Tibial artery (tissue), 4 donors: ENCODE results near the gene FNDC3B.
A peak's percentile ranks its signal among the peaks of the same experiment; 100 is the strongest.

ENCODE experiments used
- DNase-seq, 2 donors: peaks; one replicate each; pipeline ENCODE4 v3.0.0-alpha.2; 2019
- H3K27ac ChIP-seq, 2 donors: fragments of 200-600 bp; sonication (generic) in 1 of 2; 1 replicate in 1 of 2; 2 replicates in 1 of 2; pipeline ENCODE4 v1.5.1; 2018 to 2019; ENCODE audit warnings: mild to moderate bottlenecking in 1 of 2
- H3K27me3 ChIP-seq, 2 donors: fragments of 200-600 bp; sonication (generic) in 1 of 2; one replicate each; pipeline versions ENCODE4 v1.5.1 to v1.6.0; 2016 to 2019
- H3K36me3 ChIP-seq, 3 donors: fragments of 200-600 bp; sonication (generic) in 2 of 3; one replicate each; pipeline ENCODE4 v1.5.1; 2016 to 2019; ENCODE audit warnings: mild to moderate bottlenecking in 2 of 3
- H3K4me1 ChIP-seq, 4 donors: fragments of 200-600 bp; sonication (generic) in 2 of 4; 1 replicate in 3 of 4; 2 replicates in 1 of 4; pipeline ENCODE4 v1.5.1; 2016 to 2019
- H3K4me3 ChIP-seq, 2 donors: fragments of 200-600 bp; sonication (generic) in 1 of 2; 1 replicate in 1 of 2; 2 replicates in 1 of 2; pipeline ENCODE4 v1.5.1; 2018 to 2019; ENCODE audit warnings: mild to moderate bottlenecking in 2 of 2
- H3K9me3 ChIP-seq, 3 donors: fragments of 200-600 bp; sonication (generic) in 1 of 3; one replicate each; pipeline ENCODE4 v1.5.1; 2016 to 2019
- CTCF ChIP-seq, 2 experiments: fragments of 200-600 bp in 1 of 2; fragments of 450-650 bp in 1 of 2; IDR thresholded peaks; one replicate each; pipeline ENCODE4 v1.5.1; 2017 to 2019; ENCODE audit warnings: antibody characterized with exemption in 2 of 2, mild to moderate bottlenecking in 1 of 2, moderate library complexity in 1 of 2
- intact Hi-C: fragments of 100-400 bp; cut with DNase I; formaldehyde crosslinking; loops from one replicate; pipeline ENCODE4 v1.15.0; 2023; ENCODE audit warnings: low total_unique reads

FNDC3B gene

DNA sequence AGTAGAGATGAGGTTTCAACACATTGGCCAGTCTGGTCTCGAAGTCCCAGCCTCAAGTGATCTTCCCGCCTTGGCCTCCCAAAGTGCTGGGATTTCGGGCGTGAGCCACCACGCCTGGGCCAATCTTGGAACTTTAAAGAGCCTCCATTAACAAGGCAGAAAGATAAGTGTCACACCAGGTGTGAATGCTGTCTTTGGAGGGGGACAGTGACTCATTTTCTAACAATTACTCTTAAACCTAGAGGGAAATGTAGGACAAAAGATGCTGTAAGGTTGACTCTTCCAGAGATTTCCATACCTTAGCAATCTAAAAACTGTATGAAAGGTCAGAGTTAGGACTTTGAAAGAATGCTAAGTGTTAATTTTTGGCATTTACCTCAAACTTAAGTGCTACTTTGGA is 84.9 kb downstream of the FNDC3B start:
- intact Hi-C loops = loop anchor here (10.0 kb wide), 1 partner anchor 59 kb away; no protein-coding TSS in a partner anchor
- no peaks in the 10 kb centered on the region for H3K9me3 ChIP-seq
- no peaks in the 10 kb centered on the region for H3K27me3 ChIP-seq
- no peak for DNase-seq
- peak overlapping the region in 1 of 2 donors; percentile 63 for H3K27ac ChIP-seq
- TF ChIP-seq CTCF (IDR thresholded peaks at IDR 0.05) = no peak
- H3K4me1 ChIP-seq = peaks cover 0 to 70% (median 36%) of the 10 kb centered on the region in 4 donors
- H3K36me3 ChIP-seq = peaks cover 0 to 6% (median 5%) of the 10 kb centered on the region in 3 donors
- no peak overlapping the region for H3K4me3 ChIP-seq

DNA sequence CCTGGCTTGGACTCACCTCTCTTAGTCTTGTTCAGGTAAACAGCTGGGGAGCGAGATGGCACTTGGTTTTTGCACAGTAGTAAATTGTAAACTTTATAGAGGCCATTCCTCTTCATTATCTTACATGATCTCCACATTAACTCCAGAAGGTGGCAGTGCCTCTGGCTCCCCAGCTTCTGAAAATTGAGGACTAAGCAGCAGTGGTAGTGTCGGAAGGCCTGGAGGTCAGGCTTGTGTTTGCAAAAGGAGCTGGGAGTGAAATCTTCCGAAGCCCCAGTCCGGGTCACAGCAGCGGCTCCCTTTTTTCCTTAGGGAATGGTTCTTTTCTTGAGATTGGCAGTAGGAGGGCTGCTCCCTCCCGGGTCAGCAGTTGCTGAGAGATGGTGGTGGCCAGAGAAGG is 85.7 kb downstream of the FNDC3B start:
- Histone ChIP-seq H3K4me1 (peaks cover 0 to 76% (median 40%) of the 10 kb centered on the region in 4 donors), H3K9me3 (no peaks in the 10 kb centered on the region), H3K27ac (peak overlapping the region; percentile 63 to 66), H3K27me3 (no peaks in the 10 kb centered on the region), H3K4me3 (no peak overlapping the region), H3K36me3 (peaks cover 0 to 6% (median 0%) of the 10 kb centered on the region in 3 donors)
- intact Hi-C loops = loop anchor here (10.0 kb wide), 1 partner anchor 60 kb away; no protein-coding TSS in a partner anchor
- no peak for DNase-seq
- no peak for TF ChIP-seq CTCF (IDR thresholded peaks at IDR 0.05)

DNA sequence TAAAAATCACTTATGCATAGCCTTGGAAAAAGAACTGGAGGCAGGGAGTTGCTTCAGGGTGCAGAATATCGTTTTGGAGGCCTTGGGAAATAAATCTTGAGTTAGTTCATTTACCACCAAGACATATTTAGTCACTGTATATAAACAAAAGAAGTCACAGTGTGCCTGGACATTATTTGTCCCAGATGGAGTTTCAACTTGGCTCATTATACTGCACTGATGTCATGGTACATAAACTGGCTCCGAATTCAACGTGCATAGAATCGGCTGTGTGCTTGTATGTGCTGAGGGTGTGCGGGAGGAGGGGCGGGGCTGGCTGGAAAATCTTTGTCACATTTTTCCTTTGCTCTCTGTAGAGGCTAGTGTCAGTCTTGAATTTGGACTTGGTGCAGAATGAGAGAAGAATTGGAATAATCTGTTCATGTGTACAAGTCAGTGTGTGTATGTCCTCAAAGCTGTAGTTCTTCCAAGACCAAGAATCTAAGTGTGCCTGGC is 86.6 kb downstream of the FNDC3B start:
- Histone ChIP-seq H3K36me3 (peaks cover 0 to 6% (median 0%) of the 10 kb centered on the region in 3 donors), H3K4me1 (peaks cover 0 to 81% (median 42%) of the 10 kb centered on the region in 4 donors), H3K9me3 (no peaks in the 10 kb centered on the region), H3K27me3 (no peaks in the 10 kb centered on the region), H3K4me3 (no peak overlapping the region), H3K27ac (peak overlapping the region; percentile 63 to 66)
- TF ChIP-seq CTCF (IDR thresholded peaks at IDR 0.05) = no peak
- peak; percentile 61 to 75 for DNase-seq
- intact Hi-C loops = loop anchor here (10.0 kb wide), 1 partner anchor 61 kb away; no protein-coding TSS in a partner anchor

DNA sequence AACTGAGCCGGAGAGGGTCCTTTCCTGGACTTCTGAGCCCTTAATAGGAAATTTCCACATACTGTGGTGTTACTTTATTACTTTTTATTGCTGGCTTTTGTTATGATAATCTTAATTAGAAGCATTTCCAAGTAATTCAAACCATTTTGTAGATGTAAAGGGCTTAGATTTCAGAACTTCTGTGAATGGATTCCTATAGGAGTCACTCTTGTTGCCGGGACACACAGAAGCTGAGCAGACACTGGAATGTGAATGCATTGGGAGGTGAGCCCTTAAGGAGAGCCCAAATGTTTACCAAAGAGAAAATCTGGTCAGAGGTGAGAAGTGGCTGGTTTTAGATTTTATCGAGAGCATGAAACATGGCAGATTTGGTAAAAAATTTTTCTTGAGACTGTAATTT is 87.4 kb downstream of the FNDC3B start:
- TF ChIP-seq CTCF (IDR thresholded peaks at IDR 0.05) = no peak
- no peak for DNase-seq
- Histone ChIP-seq H3K27me3 (no peaks in the 10 kb centered on the region), H3K4me1 (peaks cover 0 to 74% (median 38%) of the 10 kb centered on the region in 4 donors), H3K36me3 (peaks cover 0 to 6% (median 0%) of the 10 kb centered on the region in 3 donors), H3K27ac (peak overlapping the region; percentile 63 to 66), H3K9me3 (no peaks in the 10 kb centered on the region), H3K4me3 (no peak overlapping the region)
- intact Hi-C loops = loop anchor here (10.0 kb wide), 1 partner anchor 62 kb away; no protein-coding TSS in a partner anchor

GRCh38 chr3:172127141-172127540 is 87.8 kb downstream of the FNDC3B start:
- Histone ChIP-seq H3K36me3 (peaks cover 0 to 6% (median 0%) of the 10 kb centered on the region in 3 donors), H3K4me1 (peaks cover 0 to 70% (median 37%) of the 10 kb centered on the region in 4 donors), H3K27ac (peak overlapping the region; percentile 63 to 66), H3K9me3 (no peaks in the 10 kb centered on the region), H3K27me3 (no peaks in the 10 kb centered on the region), H3K4me3 (no peak overlapping the region)
- intact Hi-C loops = loop anchor here (10.0 kb wide), 1 partner anchor 62 kb away; no protein-coding TSS in a partner anchor
- no peak for DNase-seq
- TF ChIP-seq CTCF (IDR thresholded peaks at IDR 0.05) = no peak
